ENCODE data around the gene ZNF414. TPM values are rescaled to one million over a fixed set of nuclear protein-coding genes. Genes with fewer than 3 reads are reported as not detected.

ZNF414 gene
- total and polyA plus RNA-seq, 9 of the 15 experiments (the other 6 are each of a cell fraction or from before 2014, with no cell fraction given): 0.03 to 27.2 (median 2.2) TPM; not detected in 2

- TF ChIP-seq ZNF407 (IDR thresholded peaks at IDR 0.05; ENCODE audit: low read depth): peak; percentile 84
- no peak for TF ChIP-seq ILK (tag; IDR thresholded peaks at IDR 0.05; ENCODE audit: borderline replicate concordance, low read depth)
- peak; percentile 88; the same call in 1 of the 2 replicates for TF ChIP-seq KAT7 (CRISPR knock-in tag; IDR thresholded peaks at IDR 0.05; ENCODE audit: borderline replicate concordance)
- TF ChIP-seq RCOR1 (IDR thresholded peaks at IDR 0.05; ENCODE audit: borderline replicate concordance in 1 of 2, low read depth in 2 of 2, low read length in 2 of 2): peak in 1 of 2 experiments; percentile 77; a peak in 2 of 4 replicates
- TF ChIP-seq NCOA6 (IDR thresholded peaks at IDR 0.05): no peak
- peak; percentile 98 for TF ChIP-seq ZBTB17 (CRISPR knock-in tag; IDR thresholded peaks at IDR 0.05)
- TF ChIP-seq TFAM (CRISPR knock-in tag; conservative IDR thresholded peaks at IDR 0.05): no peak
- peak; percentile 33 to 65; a peak in 1 of 4 replicates for TF ChIP-seq TRIM24 (IDR thresholded peaks at IDR 0.05)
- peak; percentile 79 for TF ChIP-seq TAF7 (tag; IDR thresholded peaks at IDR 0.05)
- peak; percentile 68 for TF ChIP-seq HCFC1 (IDR thresholded peaks at IDR 0.05; ENCODE audit: low read depth, low read length)
- no peak for TF ChIP-seq NFE2 (IDR thresholded peaks at IDR 0.05; ENCODE audit: low read depth)
- TF ChIP-seq YY1 (IDR thresholded peaks at IDR 0.05; ENCODE audit: borderline replicate concordance in 1 of 3, control insufficient read depth in 1 of 3, extremely low read depth in 1 of 3, insufficient read depth in 3 of 3, insufficient read length in 1 of 3, insufficient replicate concordance in 2 of 3, low read depth in 1 of 3, low read length in 2 of 3): peak; percentile 67 to 92 (median 90)
- peak; percentile 91 for TF ChIP-seq ATF7 (IDR thresholded peaks at IDR 0.05)
- no peak for TF ChIP-seq RNF219 (CRISPR knock-in tag; IDR thresholded peaks at IDR 0.05)
- TF ChIP-seq MXI1 (IDR thresholded peaks at IDR 0.05; ENCODE audit: low read depth, low read length): peak; percentile 30; the same call in 1 of the 2 replicates
- TF ChIP-seq ESRRA (IDR thresholded peaks at IDR 0.05; ENCODE audit: borderline replicate concordance, low read depth): peak; percentile 73
- no peak for TF ChIP-seq PHTF2 (CRISPR knock-in tag; IDR thresholded peaks at IDR 0.05)
These were observed at the start of gene ZNF414 (continued) for GRCh38 chr19:8513687-8514504.

All from K562 (cell line).